Embryonic facial prominence (tissue), 1 donor: ENCODE data around the gene DCAF11.

Experiments
- DNase-seq: peaks from one replicate; pipeline ENCODE4 v3.0.0-alpha.2; 2016; ENCODE audit errors: extremely low spot score

Gene DCAF11

DNA sequence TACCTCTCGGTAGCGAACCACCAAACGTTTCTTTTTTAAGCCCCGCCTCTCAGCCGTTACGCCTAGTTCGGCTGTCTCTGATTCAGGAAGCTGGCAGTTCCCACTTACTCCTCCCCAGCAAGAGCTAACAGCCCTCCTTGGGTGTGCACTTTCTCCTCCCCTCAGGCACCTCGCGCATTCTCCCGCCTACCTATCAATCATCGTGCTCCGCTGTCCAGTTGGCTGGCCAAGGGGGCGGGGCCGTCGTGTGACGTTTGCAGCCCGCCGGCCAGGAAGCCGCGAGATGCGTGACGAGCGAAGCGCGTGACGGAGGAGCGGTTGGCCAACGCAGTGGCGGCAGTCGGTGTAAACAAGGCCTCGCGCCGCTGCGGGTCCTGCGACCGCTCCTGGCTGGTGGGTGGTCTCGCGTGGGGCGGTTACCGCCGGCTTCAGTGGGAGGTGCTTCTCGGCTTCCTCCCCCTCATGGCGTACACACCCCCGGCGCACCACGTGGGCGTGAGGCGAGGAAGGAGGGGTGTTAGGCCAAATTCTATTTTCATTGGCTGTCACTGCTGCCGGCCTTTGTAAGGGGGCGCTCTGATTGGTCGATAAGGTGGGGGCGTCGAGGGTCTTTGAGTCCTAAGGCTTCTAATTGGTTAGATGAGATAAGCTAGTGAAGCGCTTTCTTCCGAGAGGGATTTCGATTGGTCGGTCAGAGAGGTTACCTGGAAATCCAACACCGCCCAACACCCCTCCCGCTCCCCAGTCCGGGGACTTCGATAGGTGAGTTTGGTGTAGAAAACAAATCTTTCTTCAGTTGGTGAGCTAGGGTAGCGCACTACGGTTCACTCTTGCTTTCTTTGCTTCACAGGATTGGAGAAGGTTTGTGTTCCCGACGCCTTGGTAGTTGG lies at the start of gene DCAF11, which contains the start of gene NRL:
Gene DCAF11, plus strand, starts transcription at position 246 of the 890 bp plus-strand sequence. CDS start 818 bp downstream, outside the sequence.
Gene NRL, minus strand, starts transcription at position 418 of the 890 bp plus-strand sequence. CDS start 32,101 bp downstream, outside the sequence.
- DNase-seq, result peak; percentile 99

DNA sequence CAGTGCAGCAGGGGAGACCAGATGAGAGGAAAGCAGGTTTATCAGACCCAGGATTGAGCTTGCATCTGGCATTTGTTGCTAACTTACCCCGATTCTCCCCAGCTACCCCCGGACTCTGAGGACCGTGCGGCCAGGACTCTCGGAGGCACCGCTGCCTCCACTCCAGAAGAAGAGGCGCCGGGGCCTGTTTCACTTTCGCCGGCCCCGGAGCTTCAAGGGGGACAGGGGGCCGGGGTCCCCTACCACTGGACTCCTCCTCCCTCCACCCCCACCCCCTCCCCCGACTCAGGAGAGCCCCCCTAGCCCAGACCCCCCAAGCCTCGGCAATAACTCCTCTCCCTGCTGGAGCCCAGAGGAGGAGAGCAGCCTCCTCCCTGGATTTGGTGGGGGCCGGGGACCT lies 49.7 kb upstream of the DCAF11 start:
- DNase-seq, result no peak

DNA sequence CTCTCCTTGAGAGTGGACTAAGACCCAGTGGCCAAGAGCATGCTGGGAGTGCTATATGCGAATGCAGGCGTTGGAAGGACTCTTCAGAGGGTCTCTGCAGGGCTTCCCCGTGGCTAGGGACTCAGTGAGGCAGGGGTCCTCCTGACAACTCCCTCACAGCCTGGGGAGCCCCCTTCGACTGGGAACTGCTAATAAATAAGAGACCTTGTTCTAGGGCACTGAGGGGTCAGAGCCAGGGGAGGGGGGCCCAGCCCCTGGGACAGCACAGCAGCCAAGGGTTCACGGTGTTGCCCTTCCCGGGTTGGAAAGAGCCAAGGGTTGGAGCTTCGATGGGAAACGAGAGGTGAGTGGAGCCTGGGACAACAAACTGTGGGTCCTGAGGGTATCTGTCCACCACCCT lies 49.2 kb upstream of the DCAF11 start:
- no peak for DNase-seq

DNA sequence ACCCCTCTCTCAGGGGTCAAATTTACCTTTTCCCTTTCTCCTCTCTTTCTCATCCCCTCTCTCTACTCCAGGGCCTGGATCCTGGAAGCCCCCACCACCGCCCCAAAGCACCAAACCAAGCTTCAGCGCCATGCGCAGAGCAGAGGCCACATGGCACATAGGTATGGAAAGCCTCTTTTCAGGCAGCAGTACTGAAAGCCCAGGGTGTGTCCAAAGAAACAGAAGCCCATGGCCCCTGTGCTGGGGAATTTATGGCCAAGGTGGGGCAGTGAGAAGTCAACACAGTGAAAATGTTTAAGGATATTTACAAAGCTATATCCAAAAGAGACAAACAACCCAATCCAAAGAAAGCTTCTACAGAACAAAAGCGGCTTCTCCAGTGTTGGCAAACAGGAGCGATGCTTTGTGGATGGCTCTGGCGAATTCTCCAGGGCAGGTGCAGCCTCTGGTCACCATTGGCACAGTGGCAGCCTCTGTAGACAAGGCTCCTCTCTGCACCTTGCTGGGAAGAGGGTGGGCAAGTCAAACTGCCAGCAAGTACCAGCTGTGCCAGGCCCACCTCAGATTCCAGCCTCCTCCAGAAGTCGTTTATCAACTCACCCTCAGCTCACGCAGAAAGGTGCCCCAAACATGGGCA lies 48.0 kb upstream of the DCAF11 start:
- no peak for DNase-seq

DNA sequence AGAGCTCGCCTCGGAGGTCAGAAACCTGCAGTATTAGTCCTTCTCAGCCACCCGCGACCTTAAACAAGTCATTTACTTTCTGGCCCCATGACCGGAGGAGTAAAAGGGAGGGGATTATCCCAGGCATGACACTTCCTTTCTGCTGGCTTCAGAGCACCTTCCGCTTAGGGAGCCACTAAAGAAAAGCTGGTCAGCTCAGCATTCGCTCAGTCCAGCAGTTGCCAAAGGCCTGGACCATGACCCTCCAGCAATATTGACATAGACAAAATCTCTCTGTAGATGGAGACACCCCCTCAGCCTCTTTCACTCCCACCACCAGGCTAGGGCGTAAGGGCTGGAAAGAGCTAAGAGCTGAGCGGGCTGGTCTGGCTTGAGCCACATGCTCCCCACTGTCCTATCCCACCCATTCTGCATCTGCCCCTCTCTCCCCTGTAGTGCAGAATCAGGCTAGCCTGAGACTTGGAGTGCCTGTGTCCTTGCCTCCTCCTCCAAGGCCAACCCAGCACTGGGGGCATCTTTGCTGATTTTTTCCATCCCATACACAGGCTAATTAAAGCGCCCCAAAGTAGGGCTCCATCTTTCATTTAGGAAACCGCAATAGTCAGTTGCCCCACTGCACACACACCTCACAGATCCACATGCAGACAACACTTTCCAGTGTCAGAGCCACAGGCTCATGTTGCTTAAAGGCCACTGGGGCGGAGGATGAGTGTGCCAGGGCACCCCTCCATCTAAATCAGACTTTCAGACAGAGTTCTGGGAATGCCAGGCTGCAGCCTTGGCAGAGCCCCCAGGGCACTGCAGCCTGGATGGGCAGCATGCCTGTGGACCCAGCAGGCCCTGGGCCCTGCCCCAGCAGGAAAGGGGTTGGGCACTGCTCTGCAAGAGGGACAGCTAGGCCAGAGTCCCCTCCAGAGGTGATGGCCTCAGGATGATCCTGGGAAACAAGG lies 47.2 kb upstream of the DCAF11 start:
- no peak for DNase-seq

DNA sequence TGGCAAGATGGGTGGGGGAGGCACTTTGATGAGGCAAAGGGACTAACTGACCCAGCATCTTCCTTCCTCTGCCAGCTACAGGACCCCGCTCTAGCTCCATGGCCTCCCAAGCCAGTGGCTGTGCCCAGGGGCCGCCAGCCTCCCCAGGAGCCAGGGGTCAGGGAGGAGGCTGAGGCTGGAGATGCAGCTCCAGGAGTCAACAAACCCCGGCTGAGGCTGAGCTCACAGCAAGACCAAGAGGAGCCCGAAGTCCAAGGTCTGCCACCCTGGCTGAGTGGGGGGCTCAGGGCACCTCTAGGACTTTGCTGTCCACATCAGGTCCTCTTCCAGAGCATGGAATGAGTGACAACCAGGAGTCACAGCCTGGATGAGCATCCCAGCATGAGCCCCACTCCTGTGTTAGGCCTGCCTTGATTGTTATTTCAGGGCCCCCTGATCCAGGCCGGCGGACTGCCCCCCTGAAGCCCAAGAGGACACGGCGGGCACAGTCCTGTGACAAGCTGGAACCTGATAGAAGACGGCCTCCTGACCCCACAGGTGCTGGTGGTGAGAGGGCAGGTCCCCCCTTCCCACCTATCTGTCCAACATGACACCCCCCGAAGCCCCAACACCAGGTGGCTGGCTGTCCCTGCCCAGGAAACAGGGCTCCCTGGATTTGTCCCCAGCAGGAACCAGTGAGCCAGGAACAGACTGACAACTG lies 45.7 kb upstream of the DCAF11 start:
- DNase-seq, result no peak

DNA sequence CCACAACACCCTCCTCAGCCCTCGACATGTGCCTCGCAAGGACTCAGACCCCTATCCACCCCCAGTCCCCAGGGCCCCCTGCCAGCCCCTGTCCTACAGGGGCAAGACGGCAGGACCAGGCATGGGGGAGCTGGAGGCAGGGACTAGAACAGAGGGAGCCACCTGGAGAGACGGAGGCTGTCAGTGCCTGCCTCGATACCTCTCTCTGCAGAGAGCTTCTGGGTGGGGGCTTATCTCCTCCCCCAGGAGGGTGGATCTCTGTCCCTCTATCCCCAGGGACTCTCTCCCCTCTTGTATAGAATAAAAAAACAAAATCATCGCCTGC lies 45.2 kb upstream of the DCAF11 start:
- DNase-seq, result no peak

DNA sequence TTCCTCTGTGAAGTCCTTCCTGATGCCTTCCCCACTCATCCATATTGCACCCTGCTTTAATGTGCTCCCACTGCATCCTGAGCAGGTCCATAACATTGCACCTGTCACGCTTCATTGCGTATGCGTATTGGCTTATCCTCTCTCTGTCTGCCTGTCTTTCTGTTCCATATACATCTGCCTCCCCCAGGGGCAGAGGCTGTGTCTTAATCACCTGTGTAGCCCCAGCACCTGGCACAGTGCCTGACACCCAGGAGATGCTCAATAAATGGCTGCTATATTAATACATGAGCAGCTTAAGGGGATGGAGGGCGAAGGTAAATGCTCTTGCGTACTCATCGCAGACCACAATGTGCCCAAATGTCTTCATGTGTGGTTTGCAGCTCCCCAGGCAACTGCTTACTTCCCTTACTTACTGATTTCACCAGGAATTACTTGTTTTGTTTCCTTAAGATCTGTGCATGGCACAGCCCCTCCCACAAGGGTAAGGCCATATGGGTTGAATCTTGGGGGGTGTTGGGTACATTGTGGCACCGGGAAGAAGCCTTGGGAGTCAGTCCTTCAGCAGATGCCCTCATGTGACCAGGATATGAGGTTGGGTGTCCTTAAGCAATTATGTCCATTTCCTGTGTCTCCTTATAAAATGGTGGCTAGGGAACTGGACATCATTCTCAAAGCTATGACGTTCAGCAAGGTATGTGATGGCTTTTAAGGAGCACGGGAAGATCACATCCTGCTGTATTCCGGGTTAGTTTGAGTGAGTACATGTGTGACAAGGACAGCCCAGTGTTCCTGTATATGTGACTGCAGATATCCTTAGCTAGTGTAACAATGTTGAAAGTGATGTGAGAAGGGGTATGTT lies 44.1 kb upstream of the DCAF11 start:
- DNase-seq, result no peak

DNA sequence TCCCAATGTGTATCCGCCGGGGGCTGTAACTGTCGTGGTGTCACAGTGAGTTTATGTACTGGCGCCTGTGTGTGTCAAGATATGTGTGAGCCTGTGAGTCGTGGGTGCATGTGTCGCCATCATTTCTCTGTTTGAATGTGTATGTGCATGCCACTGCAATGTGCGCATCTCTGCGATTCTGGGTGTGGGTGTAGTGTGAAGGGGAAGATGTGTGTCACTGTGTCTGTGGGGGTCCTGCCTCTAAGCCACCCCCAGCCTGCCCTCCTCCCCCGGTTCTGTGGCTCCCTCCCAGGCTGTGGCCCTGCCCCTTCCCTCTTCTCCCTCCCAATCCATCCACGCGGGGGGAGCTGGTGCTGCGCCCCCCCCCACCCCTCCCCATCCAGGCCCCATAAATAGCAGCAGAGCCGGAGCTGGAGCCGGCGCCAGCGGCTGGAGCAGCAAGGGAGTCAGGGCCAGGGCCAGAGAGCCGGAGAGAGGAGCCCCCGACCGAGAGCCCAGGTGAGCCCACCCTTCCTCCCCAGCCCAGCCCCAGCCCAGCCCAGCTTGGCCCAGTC lies 43.4 kb upstream of the DCAF11 start, which contains the start of gene CPNE6:
Gene CPNE6, plus strand, starts transcription at position 419 of the 554 bp plus-strand sequence. CDS start 1,375 bp downstream, outside the sequence.
- DNase-seq, result no peak

DNA sequence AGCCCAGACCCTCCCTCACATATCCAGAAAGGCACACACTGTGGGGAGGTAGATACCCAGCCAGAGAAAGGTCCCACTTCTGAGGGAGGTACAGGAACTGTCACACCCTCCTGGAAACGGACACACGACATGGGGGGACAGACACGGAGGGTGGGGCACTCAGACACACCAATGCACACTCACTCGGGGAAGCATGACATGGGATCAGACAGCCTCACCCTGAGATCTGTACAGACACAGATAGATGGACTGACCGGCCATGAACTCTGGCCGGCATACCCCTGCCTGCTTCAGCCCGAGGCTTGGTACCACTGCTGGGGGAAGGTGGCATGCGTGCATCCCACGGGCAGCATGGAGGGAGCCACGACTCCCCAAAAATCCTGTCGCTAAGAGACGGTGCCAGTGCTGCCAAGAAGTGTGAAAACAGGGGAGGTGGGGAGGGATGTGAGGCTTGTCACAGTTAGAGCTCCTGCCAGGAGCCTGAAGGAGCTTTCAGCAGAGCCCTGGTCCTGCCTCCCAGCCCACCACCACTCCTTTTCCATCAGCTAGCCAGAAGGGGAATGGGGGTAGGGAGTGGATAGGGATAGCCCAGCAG lies 42.6 kb upstream of the DCAF11 start:
- no peak for DNase-seq

DNA sequence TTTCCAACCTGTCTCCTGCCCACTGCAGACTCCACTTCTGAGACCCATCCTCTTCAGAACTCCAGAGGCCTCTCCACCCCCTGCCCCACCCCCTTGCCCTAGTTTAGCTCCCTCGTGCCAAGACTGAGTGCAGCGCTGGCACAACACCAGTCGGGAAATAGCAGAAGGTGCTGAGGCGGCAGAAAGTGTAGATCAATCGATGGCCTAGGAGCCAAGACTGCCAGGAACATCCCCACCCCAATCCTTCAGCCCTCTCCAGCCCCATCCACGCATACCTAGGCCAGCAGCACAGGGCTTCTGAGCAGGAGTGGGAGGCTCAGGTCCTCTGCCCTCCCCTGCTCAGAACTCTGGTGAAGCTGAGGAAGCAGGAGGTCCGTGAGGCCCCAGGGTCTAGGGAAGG lies 42.1 kb upstream of the DCAF11 start:
- no peak for DNase-seq

DNA sequence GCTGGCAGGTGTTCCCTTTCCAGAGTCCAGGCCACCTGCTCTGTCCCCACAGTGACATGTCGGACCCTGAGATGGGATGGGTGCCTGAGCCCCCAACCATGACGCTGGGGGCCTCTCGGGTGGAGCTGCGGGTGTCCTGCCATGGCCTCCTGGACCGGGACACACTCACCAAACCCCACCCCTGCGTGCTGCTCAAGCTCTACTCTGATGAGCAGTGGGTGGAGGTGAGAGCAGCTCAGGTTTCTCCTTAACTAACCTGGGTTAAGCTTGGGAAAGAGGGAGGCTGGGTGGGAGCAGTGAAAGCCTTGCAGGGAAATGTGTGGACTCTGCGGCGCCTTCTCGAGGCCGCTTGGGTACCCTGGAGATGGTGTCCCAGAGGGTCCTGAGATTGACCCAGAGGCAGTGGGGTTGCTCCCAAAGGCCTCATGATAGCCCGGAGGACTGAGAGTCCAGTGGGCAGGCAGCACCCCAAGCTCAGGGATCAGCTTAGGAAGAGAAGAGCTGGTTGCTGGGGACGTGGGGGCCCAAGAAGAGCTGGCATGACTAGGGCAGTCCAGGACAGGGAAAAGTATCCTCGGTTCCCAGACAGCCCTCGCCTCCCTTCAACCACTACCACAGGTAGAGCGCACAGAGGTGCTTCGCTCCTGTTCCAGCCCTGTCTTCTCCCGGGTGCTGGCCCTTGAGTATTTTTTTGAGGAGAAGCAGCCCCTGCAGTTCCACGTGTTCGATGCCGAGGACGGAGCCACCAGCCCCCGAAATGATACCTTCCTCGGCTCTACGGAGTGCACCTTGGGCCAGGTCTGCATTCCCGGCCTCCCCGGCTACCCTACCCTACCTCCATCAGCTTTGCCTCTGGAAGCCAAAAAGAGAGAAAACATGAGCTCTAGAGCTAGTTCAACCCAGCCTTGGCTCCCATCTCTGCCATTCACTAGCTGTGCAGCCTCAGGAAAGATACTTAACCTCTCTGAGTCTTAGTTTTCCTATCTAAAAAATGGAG lies 41.4 kb upstream of the DCAF11 start:
- DNase-seq, result no peak

DNA sequence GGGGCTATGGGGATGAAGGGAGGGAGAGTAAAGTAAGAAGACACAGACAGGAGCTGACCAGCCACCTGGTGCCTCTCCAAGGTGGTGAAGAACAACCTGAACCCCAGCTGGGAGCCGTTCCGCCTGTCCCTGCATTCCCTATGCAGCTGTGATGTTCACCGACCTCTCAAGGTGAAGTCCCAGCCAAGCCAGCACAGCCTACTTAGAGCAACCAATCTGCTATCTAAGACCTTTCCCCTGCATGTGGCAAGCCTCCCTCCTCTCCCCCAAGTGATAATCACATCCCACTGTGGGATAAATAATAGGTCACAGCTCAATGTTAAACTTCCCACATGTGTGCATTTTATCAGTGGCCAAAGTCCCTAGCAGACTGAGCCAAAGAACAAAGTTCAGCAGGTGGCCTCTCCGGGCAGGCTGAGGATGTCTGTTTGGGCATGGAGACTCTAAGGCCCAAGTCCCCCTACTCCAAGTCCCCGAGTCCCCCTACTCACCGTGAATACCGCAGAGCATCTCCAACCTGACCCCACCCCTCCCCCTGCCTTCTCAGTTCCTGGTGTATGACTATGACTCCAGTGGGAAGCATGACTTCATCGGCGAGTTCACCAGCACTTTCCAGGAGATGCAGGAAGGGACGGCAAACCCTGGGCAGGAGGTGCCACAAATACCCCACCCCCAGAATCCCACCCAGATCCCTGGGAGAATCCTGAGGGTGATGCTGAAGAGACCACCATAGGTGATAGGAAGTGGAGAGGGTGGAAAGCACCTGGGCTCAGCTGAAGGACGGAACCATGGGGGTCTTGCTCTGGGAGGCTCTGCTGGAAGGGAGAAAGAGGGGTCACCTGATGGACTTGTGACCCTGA lies 39.7 kb upstream of the DCAF11 start:
- no peak for DNase-seq

DNA sequence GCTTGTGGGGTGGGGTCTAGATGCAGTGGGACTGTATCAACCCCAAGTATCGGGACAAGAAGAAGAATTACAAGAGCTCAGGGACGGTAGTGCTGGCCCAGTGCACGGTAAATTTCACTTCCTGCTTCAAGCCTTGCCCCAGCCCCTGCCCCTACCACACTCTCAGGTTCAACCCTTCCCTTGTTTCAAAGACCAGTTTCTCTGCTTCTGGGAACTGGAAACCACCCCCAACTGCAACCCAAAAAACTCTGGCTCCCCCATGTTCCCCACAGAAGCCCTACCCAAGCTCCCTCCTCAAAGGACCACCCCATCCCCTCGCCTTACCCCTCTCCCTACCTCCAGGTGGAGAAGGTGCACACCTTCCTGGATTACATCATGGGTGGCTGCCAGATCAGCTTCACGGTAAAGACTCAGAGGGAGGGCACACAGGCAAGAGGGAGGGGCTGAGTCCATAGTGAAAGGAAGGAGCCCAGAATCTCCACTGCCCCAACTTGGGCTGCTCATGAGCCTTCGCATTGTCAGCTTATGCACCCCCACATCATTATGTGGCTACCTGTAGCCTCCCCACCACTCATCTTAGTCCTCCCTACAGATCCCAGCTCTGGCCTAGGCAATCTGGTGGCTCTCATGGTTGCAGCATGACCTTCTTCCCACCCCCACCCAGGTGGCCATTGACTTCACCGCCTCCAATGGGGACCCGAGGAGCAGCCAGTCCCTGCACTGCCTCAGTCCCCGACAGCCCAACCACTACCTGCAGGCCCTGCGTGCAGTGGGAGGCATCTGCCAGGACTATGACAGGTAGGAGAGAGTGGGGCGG lies 38.9 kb upstream of the DCAF11 start:
- DNase-seq, result no peak

DNA sequence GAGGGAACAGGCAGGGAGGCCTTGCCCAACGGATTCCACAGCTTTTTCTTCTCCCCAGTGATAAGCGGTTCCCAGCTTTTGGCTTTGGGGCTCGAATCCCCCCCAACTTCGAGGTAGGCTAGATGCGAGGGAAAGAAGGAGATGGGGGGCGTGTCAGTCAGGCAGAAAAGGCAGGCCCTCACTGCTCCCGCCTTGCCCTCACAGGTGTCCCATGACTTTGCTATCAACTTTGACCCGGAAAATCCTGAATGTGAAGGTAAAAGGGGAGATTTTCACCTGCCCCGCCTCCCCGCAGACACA lies 38.3 kb upstream of the DCAF11 start:
- DNase-seq, result no peak

DNA sequence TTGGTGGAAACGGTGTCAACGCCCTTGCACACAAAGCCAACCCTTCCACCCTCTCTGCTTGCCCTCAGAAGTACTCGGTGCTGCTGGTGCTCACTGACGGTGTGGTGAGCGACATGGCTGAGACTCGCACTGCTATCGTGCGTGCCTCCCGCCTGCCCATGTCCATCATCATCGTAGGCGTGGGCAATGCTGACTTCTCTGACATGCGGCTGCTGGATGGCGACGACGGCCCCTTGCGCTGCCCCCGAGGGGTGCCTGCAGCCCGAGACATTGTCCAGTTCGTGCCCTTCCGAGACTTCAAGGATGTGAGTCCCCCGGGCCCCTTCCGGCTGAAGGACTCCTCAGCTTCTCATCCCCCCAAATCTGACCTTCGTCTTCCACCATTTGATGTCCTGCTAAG lies 37.5 kb upstream of the DCAF11 start:
- no peak for DNase-seq

DNA sequence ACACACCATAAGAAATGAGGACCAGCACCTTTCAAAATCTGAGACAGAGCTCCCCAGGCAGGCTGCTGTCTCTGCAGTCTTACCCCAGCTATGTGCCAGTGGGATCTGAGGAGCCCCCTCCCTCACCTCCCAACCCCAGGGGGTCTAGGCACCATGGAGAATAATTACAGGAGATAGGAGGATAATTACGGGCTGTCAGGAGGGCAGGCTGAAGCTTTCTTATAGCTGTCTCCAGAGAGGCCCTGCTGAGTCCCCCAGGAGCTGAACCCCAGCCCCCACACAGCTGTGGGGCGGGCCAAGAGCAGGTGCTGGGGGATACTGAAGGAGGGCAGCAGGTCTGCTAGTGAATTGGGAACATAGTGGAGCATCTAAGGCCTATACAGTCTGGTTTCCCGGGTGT lies 36.4 kb upstream of the DCAF11 start:
- no peak for DNase-seq
